GM10248 (cell line): ENCODE measurements around the gene SLC6A18.

Experiments
- CTCF ChIA-PET: fragments of 300-600 bp; sonication (Branson Sonifier 250); formaldehyde crosslinking; extraction: SDS; loops from one replicate; lab custom pipeline; 2021; ENCODE audit warnings: antibody characterized with exemption; lab: Yijun Ruan, JAX
- POLR2A ChIA-PET: fragments of 350-650 bp; sonication (Branson Sonifier 250); formaldehyde crosslinking; extraction: SDS; loops from one replicate; lab custom pipeline; 2020; ENCODE audit warnings: antibody characterized with exemption; lab: Yijun Ruan, JAX
- DNase-seq: peaks from one replicate; pipeline ENCODE4 v3.0.0; 2012; ENCODE audit errors: extremely low spot score
- TF ChIP-seq, protein P1 (sequence below): IDR thresholded peaks from 2 replicates; pipeline ENCODE4 v1.5.1; 2012; ENCODE audit warnings: mild to moderate bottlenecking, low read depth; ENCODE audit errors: extremely low read depth, missing control alignments, control extremely low read depth

The SLC6A18 gene

DNA sequence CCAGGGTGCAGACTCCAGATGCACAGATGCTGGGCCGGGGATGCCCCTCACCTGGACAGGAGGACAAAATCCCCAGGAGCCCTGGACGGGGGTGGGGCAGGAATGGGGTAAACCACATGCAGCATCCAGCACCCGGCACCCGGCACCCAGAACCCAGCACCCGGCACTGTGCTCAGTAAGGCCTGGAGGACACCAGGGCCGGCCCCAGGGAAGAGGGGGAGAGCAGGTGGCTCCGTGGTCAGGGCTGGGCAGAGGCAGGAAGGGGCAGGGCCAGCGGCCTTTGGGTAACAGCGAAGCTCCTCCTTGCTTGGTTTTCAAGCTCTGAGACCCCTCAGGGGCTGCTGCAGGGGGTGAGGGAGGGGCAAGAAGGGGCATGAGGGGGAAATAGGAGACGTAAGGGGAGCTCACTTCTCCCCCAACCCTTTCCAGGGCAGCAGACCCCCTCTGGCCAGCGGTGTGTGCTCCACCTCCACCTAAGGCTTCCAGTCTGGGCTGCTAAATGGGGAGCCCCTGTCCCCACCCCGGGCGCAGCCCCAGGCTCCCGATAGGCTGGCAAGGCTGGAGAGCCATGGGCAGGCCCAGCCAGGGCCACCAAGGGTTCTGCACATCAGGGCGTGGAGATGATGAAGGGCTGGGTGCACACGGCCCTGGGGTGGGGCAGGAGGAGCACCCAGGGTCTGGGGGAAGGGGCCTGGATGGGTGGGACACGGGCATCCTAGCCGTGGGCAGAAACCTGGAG, 41.6 kb upstream of the SLC6A18 start:
- ChIA-PET POLR2A (no interaction called here), CTCF (interaction anchor here (0.8 to 1.0 kb wide), 3 partner anchors 9 to 461 kb away, joined by 3 to 4 read pairs (median 3); no protein-coding TSS in a partner anchor)
- DNase-seq = no peak
- TF ChIP-seq, protein P1, sequence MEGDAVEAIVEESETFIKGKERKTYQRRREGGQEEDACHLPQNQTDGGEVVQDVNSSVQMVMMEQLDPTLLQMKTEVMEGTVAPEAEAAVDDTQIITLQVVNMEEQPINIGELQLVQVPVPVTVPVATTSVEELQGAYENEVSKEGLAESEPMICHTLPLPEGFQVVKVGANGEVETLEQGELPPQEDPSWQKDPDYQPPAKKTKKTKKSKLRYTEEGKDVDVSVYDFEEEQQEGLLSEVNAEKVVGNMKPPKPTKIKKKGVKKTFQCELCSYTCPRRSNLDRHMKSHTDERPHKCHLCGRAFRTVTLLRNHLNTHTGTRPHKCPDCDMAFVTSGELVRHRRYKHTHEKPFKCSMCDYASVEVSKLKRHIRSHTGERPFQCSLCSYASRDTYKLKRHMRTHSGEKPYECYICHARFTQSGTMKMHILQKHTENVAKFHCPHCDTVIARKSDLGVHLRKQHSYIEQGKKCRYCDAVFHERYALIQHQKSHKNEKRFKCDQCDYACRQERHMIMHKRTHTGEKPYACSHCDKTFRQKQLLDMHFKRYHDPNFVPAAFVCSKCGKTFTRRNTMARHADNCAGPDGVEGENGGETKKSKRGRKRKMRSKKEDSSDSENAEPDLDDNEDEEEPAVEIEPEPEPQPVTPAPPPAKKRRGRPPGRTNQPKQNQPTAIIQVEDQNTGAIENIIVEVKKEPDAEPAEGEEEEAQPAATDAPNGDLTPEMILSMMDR = no peak

DNA sequence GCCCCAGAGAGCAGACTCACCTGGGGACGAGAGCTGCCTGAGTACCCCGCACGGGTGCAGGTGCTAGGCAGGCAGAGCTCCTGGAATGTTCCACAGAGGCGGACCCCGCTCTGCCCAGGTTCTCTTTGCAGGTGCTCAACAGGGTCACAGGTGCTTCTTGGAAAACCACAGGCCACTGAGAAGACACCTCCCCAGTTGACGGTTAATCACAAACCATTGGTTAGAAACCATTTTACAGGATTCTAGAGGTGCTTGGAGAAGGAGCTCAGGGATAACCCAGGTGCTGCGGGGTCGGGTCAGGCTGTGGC, 41.1 kb upstream of the SLC6A18 start:
- CTCF ChIA-PET = interaction anchor here (0.9 to 1.9 kb wide), 2 partner anchors 9 to 15 kb away, joined by 5 read pairs; no protein-coding TSS in a partner anchor
- POLR2A ChIA-PET = no interaction called here
- no peak for DNase-seq
- TF ChIP-seq, protein P1 = no peak

DNA sequence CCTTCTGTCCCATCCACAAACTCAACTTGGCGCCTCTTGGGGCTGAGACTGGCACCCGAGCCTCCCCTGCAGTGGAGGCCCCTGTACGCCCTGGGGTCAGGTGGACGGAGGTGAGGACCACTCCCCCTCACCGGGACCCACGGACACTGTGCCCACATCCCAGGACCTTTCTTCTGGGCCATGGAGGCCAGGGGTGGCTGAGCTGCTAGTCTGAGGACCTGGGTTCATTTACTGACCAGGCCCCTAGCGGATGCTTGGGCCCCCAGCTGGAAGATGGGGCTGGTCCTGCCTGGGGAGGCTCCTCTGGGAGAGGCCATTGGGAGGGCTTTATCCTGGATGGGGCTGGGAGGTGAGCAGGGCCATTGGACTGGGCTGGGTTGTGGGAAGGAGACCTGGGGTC, 40.7 kb upstream of the SLC6A18 start:
- TF ChIP-seq, protein P1 = no peak
- ChIA-PET CTCF (interaction anchor here (0.9 to 1.9 kb wide), 3 partner anchors 9 to 50 kb away, joined by 3 to 5 read pairs (median 5); no protein-coding TSS in a partner anchor), POLR2A (no interaction called here)

DNA sequence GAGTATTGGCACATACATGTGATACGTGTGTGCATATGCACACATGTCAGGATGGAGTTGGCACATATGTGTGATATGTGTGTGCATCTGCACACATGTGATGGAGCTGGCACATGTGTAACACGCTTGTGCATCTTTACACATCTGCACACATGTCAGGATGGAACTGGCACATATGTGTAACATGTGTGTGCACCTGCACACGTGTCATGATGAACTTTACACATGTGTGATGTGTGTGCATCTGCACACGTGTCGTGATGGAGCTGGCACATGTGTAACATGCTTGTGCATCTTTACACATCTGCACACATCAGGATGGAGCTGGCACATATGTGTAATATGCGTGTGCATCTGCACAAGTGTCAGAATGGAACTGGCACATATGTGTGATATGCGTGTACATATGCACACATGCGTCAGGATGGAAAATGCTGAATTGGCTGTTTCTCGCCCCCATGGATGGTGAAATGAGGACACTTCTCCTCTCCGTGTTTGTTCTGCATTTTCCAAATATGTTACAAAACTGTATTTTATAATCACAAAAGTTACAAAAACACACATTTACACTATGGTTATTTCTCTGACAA, 40.0 kb upstream of the SLC6A18 start:
- ChIA-PET CTCF (interaction anchor here (0.9 to 1.9 kb wide), 4 partner anchors 10 to 458 kb away, joined by 3 to 5 read pairs (median 4); no protein-coding TSS in a partner anchor), POLR2A (no interaction called here)
- DNase-seq = no peak
- TF ChIP-seq, protein P1 = no peak

More for the DNA sequence above, 40.7 kb upstream of the SLC6A18 start:
- no peak for DNase-seq

DNA sequence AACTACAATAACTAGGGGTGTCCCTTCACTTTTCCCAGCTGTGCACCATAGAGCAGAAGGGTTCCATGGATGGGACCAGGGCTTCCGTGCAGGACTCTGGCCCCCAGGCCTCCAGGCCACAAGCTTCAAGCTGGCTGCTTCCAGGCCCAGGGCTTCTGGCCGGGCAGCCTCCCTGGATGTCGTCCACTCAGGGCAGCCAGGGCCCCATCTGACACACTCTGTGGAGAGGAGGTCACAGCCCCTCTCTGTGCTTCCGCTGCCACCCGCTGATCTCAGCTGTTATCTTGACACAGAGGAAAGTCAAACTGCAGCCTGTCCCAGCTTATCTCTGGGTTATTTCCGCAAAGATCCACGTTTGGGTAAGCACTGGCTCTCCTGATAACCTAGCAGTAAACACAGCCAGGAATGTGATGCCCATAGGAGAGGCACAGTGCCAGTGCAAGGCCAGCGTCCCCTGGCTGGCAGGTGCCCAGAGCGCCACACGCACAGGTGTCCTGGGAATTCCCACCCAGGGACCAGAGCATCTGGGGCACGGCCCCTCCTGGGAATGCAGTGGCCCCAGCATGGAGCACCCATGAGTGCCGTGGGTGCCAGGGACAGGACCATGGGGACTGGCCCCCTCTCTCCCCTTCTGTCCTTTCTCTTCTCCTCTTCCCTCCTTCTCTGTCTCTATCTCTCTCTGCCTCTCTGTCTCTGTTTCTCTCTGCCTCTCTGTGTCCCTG, 39.4 kb upstream of the SLC6A18 start:
- ChIA-PET CTCF (interaction anchor here (1.2 to 1.9 kb wide), 3 partner anchors 17 to 457 kb away, joined by 3 to 5 read pairs (median 3); no protein-coding TSS in a partner anchor), POLR2A (no interaction called here)
- TF ChIP-seq, protein P1 = no peak
- DNase-seq = no peak
